HepG2 (cell line): ENCODE results near the gene HSPA1L. TPM values are rescaled to one million over a fixed set of nuclear protein-coding genes. Genes with fewer than 3 reads are reported as not detected.

Source experiments
- FOXC1 ChIP-seq: sonication (generic); formaldehyde crosslinking; IDR thresholded peaks from 2 replicates; pipeline ENCODE4 v1.8.0; 2022; ENCODE audit warnings: mild to moderate bottlenecking, missing genetic modification reagents, borderline replicate concordance
- HIVEP1 ChIP-seq: sonication (generic); formaldehyde crosslinking; IDR thresholded peaks from 2 replicates; pipeline ENCODE4 v1.4.0; 2020; ENCODE audit warnings: mild to moderate bottlenecking, missing genetic modification reagents
- KDM5A ChIP-seq: fragments of 200-600 bp; sonication (generic); IDR thresholded peaks from 2 replicates; pipeline ENCODE4 v1.7.0; 2018; ENCODE audit warnings: antibody characterized with exemption, mild to moderate bottlenecking, low read length, borderline replicate concordance
- MAZ ChIP-seq, 2 experiments: sonication (generic) in 1 of 2; formaldehyde crosslinking in 1 of 2; IDR thresholded peaks; 2 replicates each; pipeline versions ENCODE4 v1.5.0 to v1.6.1; 2012 to 2020; ENCODE audit warnings: low read depth in 2 of 2, mild to moderate bottlenecking in 2 of 2, borderline replicate concordance in 1 of 2, improper control_type of control experiment in 1 of 2, low read length in 1 of 2, missing genetic modification reagents in 1 of 2, moderate library complexity in 1 of 2
- NR2C2 ChIP-seq: sonication (generic); formaldehyde crosslinking; IDR thresholded peaks from 2 replicates; pipeline ENCODE4 v1.4.0; 2020; ENCODE audit warnings: missing genetic modification reagents, mild to moderate bottlenecking, moderate library complexity, borderline replicate concordance
- SALL2 ChIP-seq: sonication (generic); formaldehyde crosslinking; IDR thresholded peaks from 2 replicates; pipeline ENCODE4 v1.8.1; 2023; ENCODE audit warnings: mild to moderate bottlenecking, missing genetic modification reagents, inconsistent platforms
- SIN3B ChIP-seq: fragments of 150-350 bp; IDR thresholded peaks from 2 replicates; pipeline ENCODE4 v1.6.1; 2014; ENCODE audit warnings: low read length
- SMC3 ChIP-seq: IDR thresholded peaks from 2 replicates; pipeline ENCODE4 v1.6.1; 2011; ENCODE audit warnings: low read length, improper control_type of control experiment
- ZKSCAN5 ChIP-seq: sonication (generic); formaldehyde crosslinking; IDR thresholded peaks from 2 replicates; pipeline ENCODE4 v1.5.1; 2020; ENCODE audit warnings: mild to moderate bottlenecking, missing genetic modification reagents
- ZNF382 ChIP-seq: sonication (generic); formaldehyde crosslinking; IDR thresholded peaks from 2 replicates; pipeline ENCODE4 v1.5.0; 2020; ENCODE audit warnings: missing genetic modification reagents, mild to moderate bottlenecking, borderline replicate concordance
- polyA plus RNA-seq, 8 experiments: library from polyadenylated mRNA; depleted of rRNA in 3 of 8; stranded (reverse) in 7 of 8; unstranded in 1 of 8; fragments of >200 nt; fragmentation: Illumina TruSeq in 4 of 8; extraction: Trizol in 4 of 8; gene quantifications; 2 replicates each; pipeline versions ENCODE4 v1.2.1 to v1.2.3, GENCODE V29; 2011 to 2016; ENCODE audit warnings: low read depth in 4 of 8, missing spikeins in 1 of 8, mixed read lengths in 1 of 8; ENCODE audit not compliant: insufficient read depth in 1 of 8
- total RNA-seq, 5 experiments: library from RNA; depleted of rRNA; stranded (reverse); fragments of >200 nt; fragmentation: Illumina TruSeq; extraction: Trizol; gene quantifications; 2 replicates each; pipeline ENCODE4 v1.2.3, GENCODE V29; 2016; ENCODE audit warnings: low read depth in 1 of 5
- TF ChIP-seq, protein P1 (sequence below): sonication (generic); formaldehyde crosslinking; IDR thresholded peaks from 2 replicates; pipeline ENCODE4 v1.5.0; 2020; ENCODE audit warnings: mild to moderate bottlenecking, missing genetic modification reagents, borderline replicate concordance
- TF ChIP-seq, protein P2 (sequence below): sonication (generic); formaldehyde crosslinking; IDR thresholded peaks from 2 replicates; pipeline ENCODE4 v1.8.0; 2022; ENCODE audit warnings: low read depth, missing genetic modification reagents
- TF ChIP-seq, protein P3 (sequence below): sonication (generic); formaldehyde crosslinking; IDR thresholded peaks from 2 replicates; pipeline ENCODE4 v1.4.0; 2020; ENCODE audit warnings: missing genetic modification reagents, mild to moderate bottlenecking, borderline replicate concordance
- TF ChIP-seq, protein P4 (sequence below): sonication (generic); formaldehyde crosslinking; IDR thresholded peaks from 2 replicates; pipeline ENCODE4 v1.8.0; 2023; ENCODE audit warnings: mild to moderate bottlenecking, missing genetic modification reagents

The HSPA1L gene
- total and polyA plus RNA-seq, 2 of the 13 experiments (the other 11 are each of a cell fraction or from before 2014, with no cell fraction given), result 0.55 to 1.0 TPM

DNA sequence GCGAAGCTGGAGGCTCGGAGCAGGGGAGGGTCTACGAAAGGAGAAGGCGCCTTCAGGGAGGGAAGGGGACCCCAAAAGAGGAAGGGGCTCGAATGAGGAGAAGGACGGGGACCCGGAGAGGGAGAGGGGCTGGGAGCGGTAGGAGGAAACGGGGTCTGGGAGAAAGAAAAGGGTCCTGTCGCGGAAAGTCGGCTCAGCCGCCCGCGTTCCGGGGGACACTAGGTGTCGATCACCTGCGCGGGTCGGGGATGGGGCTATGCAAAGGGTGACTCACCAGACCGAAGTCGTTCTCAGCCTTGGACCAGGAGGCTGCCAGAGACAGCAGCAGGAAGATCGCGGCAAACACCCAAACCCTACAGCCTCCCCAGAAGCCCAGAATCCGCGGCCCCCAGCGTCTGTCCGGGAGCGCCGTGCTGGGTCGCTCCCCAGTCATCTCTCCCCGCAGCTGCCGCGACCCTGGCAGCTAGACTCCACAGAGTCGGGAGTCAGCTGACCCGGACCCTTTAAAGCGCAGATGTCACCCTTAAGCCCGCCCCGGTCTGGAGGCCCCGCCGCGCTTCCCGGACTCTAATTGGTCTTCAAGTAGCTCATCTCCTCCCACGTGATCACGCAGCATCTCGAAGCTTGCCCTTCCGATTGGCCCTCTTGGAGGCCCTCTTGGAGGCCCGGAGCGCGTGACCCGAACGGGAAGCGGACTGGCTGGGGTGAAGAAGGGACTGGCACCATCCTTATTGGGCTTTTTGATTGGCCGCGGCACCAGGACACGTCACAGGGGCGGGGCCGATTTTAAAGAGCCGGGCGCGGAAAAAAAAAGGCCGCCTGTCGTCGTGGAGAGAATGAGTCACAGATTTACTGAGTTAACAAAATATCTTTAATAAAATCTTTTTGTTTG lies 47.5 kb upstream of the HSPA1L start, which contains the start of gene NEU1 (continued):
- no peak; the same call in 1 of the 2 replicates for TF ChIP-seq KDM5A
- no peak for TF ChIP-seq SMC3
- TF ChIP-seq FOXC1 (CRISPR knock-in tag), result peak; percentile 86; the same call in 1 of the 2 replicates
- TF ChIP-seq, protein P1, sequence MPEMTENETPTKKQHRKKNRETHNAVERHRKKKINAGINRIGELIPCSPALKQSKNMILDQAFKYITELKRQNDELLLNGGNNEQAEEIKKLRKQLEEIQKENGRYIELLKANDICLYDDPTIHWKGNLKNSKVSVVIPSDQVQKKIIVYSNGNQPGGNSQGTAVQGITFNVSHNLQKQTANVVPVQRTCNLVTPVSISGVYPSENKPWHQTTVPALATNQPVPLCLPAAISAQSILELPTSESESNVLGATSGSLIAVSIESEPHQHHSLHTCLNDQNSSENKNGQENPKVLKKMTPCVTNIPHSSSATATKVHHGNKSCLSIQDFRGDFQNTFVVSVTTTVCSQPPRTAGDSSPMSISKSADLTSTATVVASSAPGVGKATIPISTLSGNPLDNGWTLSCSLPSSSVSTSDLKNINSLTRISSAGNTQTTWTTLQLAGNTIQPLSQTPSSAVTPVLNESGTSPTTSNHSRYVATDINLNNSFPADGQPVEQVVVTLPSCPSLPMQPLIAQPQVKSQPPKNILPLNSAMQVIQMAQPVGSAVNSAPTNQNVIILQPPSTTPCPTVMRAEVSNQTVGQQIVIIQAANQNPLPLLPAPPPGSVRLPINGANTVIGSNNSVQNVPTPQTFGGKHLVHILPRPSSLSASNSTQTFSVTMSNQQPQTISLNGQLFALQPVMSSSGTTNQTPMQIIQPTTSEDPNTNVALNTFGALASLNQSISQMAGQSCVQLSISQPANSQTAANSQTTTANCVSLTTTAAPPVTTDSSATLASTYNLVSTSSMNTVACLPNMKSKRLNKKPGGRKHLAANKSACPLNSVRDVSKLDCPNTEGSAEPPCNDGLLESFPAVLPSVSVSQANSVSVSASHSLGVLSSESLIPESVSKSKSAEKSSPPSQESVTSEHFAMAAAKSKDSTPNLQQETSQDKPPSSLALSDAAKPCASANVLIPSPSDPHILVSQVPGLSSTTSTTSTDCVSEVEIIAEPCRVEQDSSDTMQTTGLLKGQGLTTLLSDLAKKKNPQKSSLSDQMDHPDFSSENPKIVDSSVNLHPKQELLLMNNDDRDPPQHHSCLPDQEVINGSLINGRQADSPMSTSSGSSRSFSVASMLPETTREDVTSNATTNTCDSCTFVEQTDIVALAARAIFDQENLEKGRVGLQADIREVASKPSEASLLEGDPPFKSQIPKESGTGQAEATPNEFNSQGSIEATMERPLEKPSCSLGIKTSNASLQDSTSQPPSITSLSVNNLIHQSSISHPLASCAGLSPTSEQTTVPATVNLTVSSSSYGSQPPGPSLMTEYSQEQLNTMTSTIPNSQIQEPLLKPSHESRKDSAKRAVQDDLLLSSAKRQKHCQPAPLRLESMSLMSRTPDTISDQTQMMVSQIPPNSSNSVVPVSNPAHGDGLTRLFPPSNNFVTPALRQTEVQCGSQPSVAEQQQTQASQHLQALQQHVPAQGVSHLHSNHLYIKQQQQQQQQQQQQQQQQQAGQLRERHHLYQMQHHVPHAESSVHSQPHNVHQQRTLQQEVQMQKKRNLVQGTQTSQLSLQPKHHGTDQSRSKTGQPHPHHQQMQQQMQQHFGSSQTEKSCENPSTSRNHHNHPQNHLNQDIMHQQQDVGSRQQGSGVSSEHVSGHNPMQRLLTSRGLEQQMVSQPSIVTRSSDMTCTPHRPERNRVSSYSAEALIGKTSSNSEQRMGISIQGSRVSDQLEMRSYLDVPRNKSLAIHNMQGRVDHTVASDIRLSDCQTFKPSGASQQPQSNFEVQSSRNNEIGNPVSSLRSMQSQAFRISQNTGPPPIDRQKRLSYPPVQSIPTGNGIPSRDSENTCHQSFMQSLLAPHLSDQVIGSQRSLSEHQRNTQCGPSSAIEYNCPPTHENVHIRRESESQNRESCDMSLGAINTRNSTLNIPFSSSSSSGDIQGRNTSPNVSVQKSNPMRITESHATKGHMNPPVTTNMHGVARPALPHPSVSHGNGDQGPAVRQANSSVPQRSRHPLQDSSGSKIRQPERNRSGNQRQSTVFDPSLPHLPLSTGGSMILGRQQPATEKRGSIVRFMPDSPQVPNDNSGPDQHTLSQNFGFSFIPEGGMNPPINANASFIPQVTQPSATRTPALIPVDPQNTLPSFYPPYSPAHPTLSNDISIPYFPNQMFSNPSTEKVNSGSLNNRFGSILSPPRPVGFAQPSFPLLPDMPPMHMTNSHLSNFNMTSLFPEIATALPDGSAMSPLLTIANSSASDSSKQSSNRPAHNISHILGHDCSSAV (CRISPR knock-in tag), result 0 out of 2 replicates have a peak, but pooled peaks have one; percentile 69
- peak; percentile 94 for TF ChIP-seq SALL2
- no peak for TF ChIP-seq ZNF382 (CRISPR knock-in tag)
- peak; percentile 79; the same call in 1 of the 2 replicates for TF ChIP-seq MAZ (IDR thresholded peaks at IDR 0.05; ENCODE audit: borderline replicate concordance, low read depth, low read length)
- peak; percentile 82 for TF ChIP-seq MAZ (CRISPR knock-in tag; IDR thresholded peaks at IDR 0.05; ENCODE audit: low read depth)
- TF ChIP-seq ZKSCAN5 (CRISPR knock-in tag), result no peak
- TF ChIP-seq, protein P2, sequence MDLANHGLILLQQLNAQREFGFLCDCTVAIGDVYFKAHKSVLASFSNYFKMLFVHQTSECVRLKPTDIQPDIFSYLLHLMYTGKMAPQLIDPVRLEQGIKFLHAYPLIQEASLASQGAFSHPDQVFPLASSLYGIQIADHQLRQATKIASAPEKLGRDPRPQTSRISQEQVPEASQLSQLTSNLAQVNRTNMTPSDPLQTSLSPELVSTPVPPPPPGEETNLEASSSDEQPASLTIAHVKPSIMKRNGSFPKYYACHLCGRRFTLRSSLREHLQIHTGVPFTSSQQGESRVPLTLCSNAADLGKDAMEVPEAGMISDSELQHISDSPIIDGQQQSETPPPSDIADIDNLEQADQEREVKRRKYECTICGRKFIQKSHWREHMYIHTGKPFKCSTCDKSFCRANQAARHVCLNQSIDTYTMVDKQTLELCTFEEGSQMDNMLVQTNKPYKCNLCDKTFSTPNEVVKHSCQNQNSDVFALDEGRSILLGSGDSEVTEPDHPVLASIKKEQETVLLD (CRISPR knock-in tag), result no peak
- TF ChIP-seq, protein P3, sequence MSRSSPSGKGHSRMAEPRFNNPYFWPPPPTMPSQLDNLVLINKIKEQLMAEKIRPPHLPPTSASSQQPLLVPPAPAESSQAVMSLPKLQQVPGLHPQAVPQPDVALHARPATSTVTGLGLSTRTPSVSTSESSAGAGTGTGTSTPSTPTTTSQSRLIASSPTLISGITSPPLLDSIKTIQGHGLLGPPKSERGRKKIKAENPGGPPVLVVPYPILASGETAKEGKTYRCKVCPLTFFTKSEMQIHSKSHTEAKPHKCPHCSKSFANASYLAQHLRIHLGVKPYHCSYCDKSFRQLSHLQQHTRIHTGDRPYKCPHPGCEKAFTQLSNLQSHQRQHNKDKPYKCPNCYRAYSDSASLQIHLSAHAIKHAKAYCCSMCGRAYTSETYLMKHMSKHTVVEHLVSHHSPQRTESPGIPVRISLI (CRISPR knock-in tag), result no peak; the same call in 1 of the 2 replicates
- no peak; the same call in 1 of the 2 replicates for TF ChIP-seq HIVEP1 (CRISPR knock-in tag)
- TF ChIP-seq SIN3B, result peak; percentile 88
- peak; percentile 88 for TF ChIP-seq NR2C2 (CRISPR knock-in tag)
- TF ChIP-seq, protein P4, sequence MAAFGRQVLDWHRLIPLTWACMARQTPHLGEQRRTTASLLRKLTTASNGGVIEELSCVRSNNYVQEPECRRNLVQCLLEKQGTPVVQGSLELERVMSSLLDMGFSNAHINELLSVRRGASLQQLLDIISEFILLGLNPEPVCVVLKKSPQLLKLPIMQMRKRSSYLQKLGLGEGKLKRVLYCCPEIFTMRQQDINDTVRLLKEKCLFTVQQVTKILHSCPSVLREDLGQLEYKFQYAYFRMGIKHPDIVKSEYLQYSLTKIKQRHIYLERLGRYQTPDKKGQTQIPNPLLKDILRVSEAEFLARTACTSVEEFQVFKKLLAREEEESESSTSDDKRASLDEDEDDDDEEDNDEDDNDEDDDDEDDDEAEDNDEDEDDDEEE (CRISPR knock-in tag), result no peak
